ENCODE measurements around the gene ATP11C. TPM values are rescaled to one million over a fixed set of nuclear protein-coding genes. Genes with fewer than 3 reads are reported as not detected.
"Not testable (repeated sequence)": the region's sequence is repeated elsewhere in the genome, so short reads cannot be mapped to it uniquely, and the experiment has no call there.

The ATP11C gene
- total and polyA plus RNA-seq, 9 of the 15 experiments (the other 6 are each of a cell fraction or from before 2014, with no cell fraction given), result 18.2 to 42.2 (median 29.4) TPM

DNA sequence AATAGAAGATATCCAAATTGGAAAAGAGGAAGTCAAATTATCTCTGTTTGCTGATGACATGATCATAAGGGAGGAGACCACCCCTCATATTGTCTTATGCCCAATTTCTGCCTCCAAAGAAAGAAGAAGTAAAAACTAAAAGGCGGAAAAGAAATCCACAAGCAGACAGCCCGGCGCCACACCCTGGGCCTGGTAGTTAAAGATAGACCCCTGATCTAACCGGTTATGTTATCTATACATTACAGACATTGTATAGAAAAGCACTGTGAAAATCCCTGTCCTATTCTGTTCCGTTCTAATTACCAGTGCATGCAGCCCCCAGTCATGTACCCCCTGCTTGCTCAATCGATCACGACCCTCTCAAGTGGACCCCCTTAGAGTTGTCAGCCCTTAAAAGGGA is 247.7 kb downstream of the ATP11C start (continued):
- TF ChIP-seq, protein P1, sequence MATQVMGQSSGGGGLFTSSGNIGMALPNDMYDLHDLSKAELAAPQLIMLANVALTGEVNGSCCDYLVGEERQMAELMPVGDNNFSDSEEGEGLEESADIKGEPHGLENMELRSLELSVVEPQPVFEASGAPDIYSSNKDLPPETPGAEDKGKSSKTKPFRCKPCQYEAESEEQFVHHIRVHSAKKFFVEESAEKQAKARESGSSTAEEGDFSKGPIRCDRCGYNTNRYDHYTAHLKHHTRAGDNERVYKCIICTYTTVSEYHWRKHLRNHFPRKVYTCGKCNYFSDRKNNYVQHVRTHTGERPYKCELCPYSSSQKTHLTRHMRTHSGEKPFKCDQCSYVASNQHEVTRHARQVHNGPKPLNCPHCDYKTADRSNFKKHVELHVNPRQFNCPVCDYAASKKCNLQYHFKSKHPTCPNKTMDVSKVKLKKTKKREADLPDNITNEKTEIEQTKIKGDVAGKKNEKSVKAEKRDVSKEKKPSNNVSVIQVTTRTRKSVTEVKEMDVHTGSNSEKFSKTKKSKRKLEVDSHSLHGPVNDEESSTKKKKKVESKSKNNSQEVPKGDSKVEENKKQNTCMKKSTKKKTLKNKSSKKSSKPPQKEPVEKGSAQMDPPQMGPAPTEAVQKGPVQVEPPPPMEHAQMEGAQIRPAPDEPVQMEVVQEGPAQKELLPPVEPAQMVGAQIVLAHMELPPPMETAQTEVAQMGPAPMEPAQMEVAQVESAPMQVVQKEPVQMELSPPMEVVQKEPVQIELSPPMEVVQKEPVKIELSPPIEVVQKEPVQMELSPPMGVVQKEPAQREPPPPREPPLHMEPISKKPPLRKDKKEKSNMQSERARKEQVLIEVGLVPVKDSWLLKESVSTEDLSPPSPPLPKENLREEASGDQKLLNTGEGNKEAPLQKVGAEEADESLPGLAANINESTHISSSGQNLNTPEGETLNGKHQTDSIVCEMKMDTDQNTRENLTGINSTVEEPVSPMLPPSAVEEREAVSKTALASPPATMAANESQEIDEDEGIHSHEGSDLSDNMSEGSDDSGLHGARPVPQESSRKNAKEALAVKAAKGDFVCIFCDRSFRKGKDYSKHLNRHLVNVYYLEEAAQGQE (IDR thresholded peaks at IDR 0.05; ENCODE audit: borderline replicate concordance), result 0 out of 2 replicates have a peak, but pooled peaks have one; percentile 5
- TF ChIP-seq, protein P1 (CRISPR knock-in tag; IDR thresholded peaks at IDR 0.05; ENCODE audit: low read depth), result not testable (repeated sequence)
- TF ChIP-seq SOX6 (IDR thresholded peaks at IDR 0.05), result peak; percentile 74; the same call in 1 of the 2 replicates

Measured in K562 (cell line).